Lung (tissue), 12 donors: Measurements from ENCODE around the gene METAP2. TPM values are rescaled to one million over a fixed set of nuclear protein-coding genes. Genes with fewer than 3 reads are reported as not detected.

Experiments used
- ATAC-seq: fragments of 200-7000 bp; cut with Tn5 transposase; one replicate; pipeline ENCODE4 v1.9.1; 2020; ENCODE audit warnings: moderate number of reproducible peaks; ENCODE audit not compliant: insufficient read depth, low FRiP score
- DNase-seq, 3 donors: peaks; one replicate each; pipeline ENCODE4 v3.0.0-alpha.2; 2013 to 2017
- H3K27ac ChIP-seq, 2 donors: one replicate each; pipeline ENCODE4 v1.5.1; 2013; ENCODE audit warnings: mild to moderate bottlenecking in 2 of 2, moderate library complexity in 2 of 2, control low read depth in 1 of 2, inconsistent platforms in 1 of 2, low read depth in 1 of 2, low read length in 1 of 2
- H3K27me3 ChIP-seq, 3 donors: one replicate each; pipeline ENCODE4 v1.5.1; 2013; ENCODE audit warnings: low read length in 2 of 3; ENCODE audit not compliant: control insufficient read depth in 3 of 3, insufficient read depth in 3 of 3
- H3K36me3 ChIP-seq, 4 donors: one replicate each; pipeline ENCODE4 v1.5.1; 2013; ENCODE audit warnings: low read length in 4 of 4, mild to moderate bottlenecking in 1 of 4, moderate library complexity in 1 of 4; ENCODE audit not compliant: control insufficient read depth in 4 of 4, insufficient read depth in 4 of 4
- H3K4me1 ChIP-seq, 5 donors: one replicate each; pipeline ENCODE4 v1.5.1; 2013; ENCODE audit warnings: low read length in 5 of 5, mild to moderate bottlenecking in 2 of 5, moderate library complexity in 1 of 5; ENCODE audit not compliant: control insufficient read depth in 5 of 5, insufficient read depth in 5 of 5
- H3K4me3 ChIP-seq: one replicate; pipeline ENCODE4 v1.5.1; 2013; ENCODE audit warnings: mild to moderate bottlenecking, control low read depth, moderate library complexity
- H3K9ac ChIP-seq, 2 donors: one replicate each; pipeline ENCODE4 v1.5.1; 2013; ENCODE audit warnings: low read length in 2 of 2, control low read depth in 1 of 2; ENCODE audit not compliant: insufficient read depth in 1 of 2
- H3K9me3 ChIP-seq, 4 donors: one replicate each; pipeline ENCODE4 v1.5.1; 2013; ENCODE audit warnings: low read length in 3 of 4, mild to moderate bottlenecking in 1 of 4, moderate library complexity in 1 of 4; ENCODE audit not compliant: control insufficient read depth in 4 of 4, insufficient read depth in 3 of 4
- WGBS, 2 donors: extraction: QIAGEN DNeasy Blood & Tissue Kit; methylation state at CpG; one replicate each; pipeline ENCODE4 v1.1.7; 2013; 5-methylcytosine and 5-hydroxymethylcytosine counted together
- polyA plus RNA-seq, 2 donors: library from polyadenylated mRNA; stranded (reverse); fragments of 200-250 nt; gene quantifications; one replicate each; pipeline ENCODE4 v1.2.1, GENCODE V29; 2013
- total RNA-seq, 2 donors: library from RNA; depleted of rRNA in 1 of 2; stranded (reverse); fragments of >200 nt in 1 of 2; gene quantifications; one replicate each; pipeline ENCODE4 v1.2.1, GENCODE V29; 2014 to 2021
- TF ChIP-seq, protein P1 (sequence below): IDR thresholded peaks from 2 replicates; pipeline ENCODE4 v1.5.1; 2012; ENCODE audit warnings: mild to moderate bottlenecking; ENCODE audit errors: control extremely low read depth, extremely low read depth
- donor health status: control.
- donor health status: control.
- donor health status: Bipolar disorder and iron deficiency.
- donor health status: healthy.
- donor health status: DM: yes; HTN: yes; CAD: no.

METAP2 gene
- total and polyA plus RNA-seq, 4 donors: 49.1 to 60.4 (median 51.4) TPM

DNA sequence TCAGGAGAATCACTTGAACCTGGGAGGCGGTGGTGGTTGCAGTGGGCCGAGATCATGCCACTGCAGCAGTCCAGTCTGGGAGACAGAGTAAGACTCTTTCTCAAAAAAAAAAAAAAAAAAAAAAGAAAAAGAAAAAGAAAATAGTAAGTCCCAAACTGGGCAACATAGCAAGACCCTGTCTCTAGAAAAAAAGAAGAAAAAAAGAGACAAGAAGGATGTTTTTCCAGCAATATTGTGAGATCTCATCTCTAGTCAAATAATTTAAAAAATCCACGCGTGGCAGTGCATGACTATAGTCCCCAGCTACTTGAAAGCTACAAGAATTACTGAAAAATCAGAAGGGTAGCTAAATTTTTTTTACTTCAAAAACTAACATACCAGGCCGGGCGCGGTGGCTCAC, 69.4 kb downstream of the METAP2 start:
- Histone ChIP-seq H3K27me3 (peaks cover 0 to 31% (median 24%) of the 10 kb centered on the region in 3 donors), H3K36me3 (no peaks in the 10 kb centered on the region), H3K9ac (no peak overlapping the region), H3K4me3 (no peak overlapping the region), H3K27ac (no peak overlapping the region), H3K4me1 (peaks cover 0 to 6% (median 2%) of the 10 kb centered on the region in 5 donors), H3K9me3 (no peaks in the 10 kb centered on the region)
- DNase-seq: no peak
- ATAC-seq: no peak
- TF ChIP-seq, protein P1, sequence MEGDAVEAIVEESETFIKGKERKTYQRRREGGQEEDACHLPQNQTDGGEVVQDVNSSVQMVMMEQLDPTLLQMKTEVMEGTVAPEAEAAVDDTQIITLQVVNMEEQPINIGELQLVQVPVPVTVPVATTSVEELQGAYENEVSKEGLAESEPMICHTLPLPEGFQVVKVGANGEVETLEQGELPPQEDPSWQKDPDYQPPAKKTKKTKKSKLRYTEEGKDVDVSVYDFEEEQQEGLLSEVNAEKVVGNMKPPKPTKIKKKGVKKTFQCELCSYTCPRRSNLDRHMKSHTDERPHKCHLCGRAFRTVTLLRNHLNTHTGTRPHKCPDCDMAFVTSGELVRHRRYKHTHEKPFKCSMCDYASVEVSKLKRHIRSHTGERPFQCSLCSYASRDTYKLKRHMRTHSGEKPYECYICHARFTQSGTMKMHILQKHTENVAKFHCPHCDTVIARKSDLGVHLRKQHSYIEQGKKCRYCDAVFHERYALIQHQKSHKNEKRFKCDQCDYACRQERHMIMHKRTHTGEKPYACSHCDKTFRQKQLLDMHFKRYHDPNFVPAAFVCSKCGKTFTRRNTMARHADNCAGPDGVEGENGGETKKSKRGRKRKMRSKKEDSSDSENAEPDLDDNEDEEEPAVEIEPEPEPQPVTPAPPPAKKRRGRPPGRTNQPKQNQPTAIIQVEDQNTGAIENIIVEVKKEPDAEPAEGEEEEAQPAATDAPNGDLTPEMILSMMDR: no peak
- WGBS, 2 donors: 96 to 97% methylated on average over 7 of the region's 7 CpGs

DNA sequence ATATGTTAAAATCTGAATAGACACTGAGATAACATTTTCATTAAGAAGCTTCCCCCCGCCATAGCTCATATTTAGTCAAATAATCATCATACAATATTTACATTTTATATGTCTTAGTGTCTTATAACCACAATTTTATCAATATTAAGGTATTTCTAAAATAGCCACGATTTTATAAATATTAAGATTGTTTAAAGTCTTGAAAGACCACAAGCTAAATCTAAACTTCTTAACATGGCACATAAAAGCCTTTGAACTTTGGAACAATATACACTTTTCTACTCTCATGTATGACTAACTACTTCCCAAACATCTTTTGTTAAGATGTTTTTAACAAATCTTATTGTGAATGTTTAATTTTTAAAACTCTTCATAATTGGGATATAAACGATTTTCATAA, 70.8 kb downstream of the METAP2 start:
- peaks cover 0 to 5% (median 2%) of the 10 kb centered on the region in 4 donors for H3K9me3 ChIP-seq
- H3K27me3 ChIP-seq: peaks cover 0 to 41% (median 33%) of the 10 kb centered on the region in 3 donors
- DNase-seq (no peak), ATAC-seq (no peak)
- H3K27ac ChIP-seq: no peak overlapping the region
- no peaks in the 10 kb centered on the region for H3K36me3 ChIP-seq
- H3K9ac ChIP-seq: no peak overlapping the region
- 52 to 64% methylated on average over 3 of the region's 3 CpGs for WGBS, 2 donors
- H3K4me3 ChIP-seq: no peak overlapping the region
- TF ChIP-seq, protein P1: no peak
- peaks cover 0 to 6% (median 2%) of the 10 kb centered on the region in 5 donors for H3K4me1 ChIP-seq

GRCh38 chr12:95545303-95545702, 71.4 kb downstream of the METAP2 start:
- no peak overlapping the region for H3K4me3 ChIP-seq
- no peak overlapping the region for H3K27ac ChIP-seq
- WGBS, 2 donors: 70 to 80% methylated on average over 4 of the region's 4 CpGs
- DNase-seq: no peak
- no peak overlapping the region for H3K9ac ChIP-seq
- H3K4me1 ChIP-seq: peaks cover 0 to 6% (median 2%) of the 10 kb centered on the region in 5 donors
- TF ChIP-seq, protein P1: no peak
- ATAC-seq: no peak
- no peaks in the 10 kb centered on the region for H3K36me3 ChIP-seq
- H3K27me3 ChIP-seq: peaks cover 0 to 43% (median 30%) of the 10 kb centered on the region in 3 donors
- H3K9me3 ChIP-seq: peaks cover 0 to 5% (median 2%) of the 10 kb centered on the region in 4 donors
